Ishikawa (cell line): ENCODE measurements around the gene KRT77.

Experiments
- FOXM1 ChIP-seq: IDR thresholded peaks from 2 replicates; pipeline ENCODE4 v1.6.1; 2012; ENCODE audit warnings: low read depth, borderline replicate concordance
- MAX ChIP-seq: IDR thresholded peaks from 2 replicates; pipeline ENCODE4 v1.6.1; 2012
- RAD21 ChIP-seq: IDR thresholded peaks from 2 replicates; pipeline ENCODE4 v1.6.1; 2012; ENCODE audit warnings: low read depth
- REST ChIP-seq: IDR thresholded peaks from 2 replicates; pipeline ENCODE4 v1.6.1; 2012; ENCODE audit warnings: low read depth, mild to moderate bottlenecking
- TCF12 ChIP-seq: IDR thresholded peaks from 2 replicates; pipeline ENCODE4 v1.6.1; 2012; ENCODE audit warnings: low read depth
- USF1 ChIP-seq: IDR thresholded peaks from 2 replicates; pipeline ENCODE4 v1.6.1; 2012
- ZBTB7A ChIP-seq: IDR thresholded peaks from 2 replicates; pipeline ENCODE4 v1.6.1; 2012; ENCODE audit warnings: low read depth

GRCh38 chr12:52667931-52668330 is 35.4 kb downstream of the KRT77 start:
- TF ChIP-seq RAD21: no peak
- TF ChIP-seq MAX: no peak
- TF ChIP-seq REST: no peak
- no peak for TF ChIP-seq ZBTB7A
- TF ChIP-seq TCF12: no peak
- no peak for TF ChIP-seq USF1
- TF ChIP-seq FOXM1: no peak
